H1 (cell line): ENCODE results near the gene KCNH4. TPM values are rescaled to one million over a fixed set of nuclear protein-coding genes. Genes with fewer than 3 reads are reported as not detected.
A peak's percentile ranks its signal among the peaks of the same experiment; 100 is the strongest.

ENCODE experiments used
- CTCF ChIA-PET: fragments of 300-600 bp; sonication (Branson Sonifier 250); formaldehyde crosslinking; loops from one replicate; lab custom pipeline; 2021; ENCODE audit not compliant: partially characterized antibody; lab: Charles Lee
- POLR2A ChIA-PET: fragments of 300-600 bp; sonication (Branson Sonifier 250); formaldehyde crosslinking; loops from one replicate; lab custom pipeline; 2021; ENCODE audit warnings: inconsistent platforms; ENCODE audit not compliant: partially characterized antibody; lab: Charles Lee
- DNase-seq, 2 experiments: peaks; one replicate each; pipeline versions ENCODE4 v3.0.0 to v3.0.0-alpha.2; 2010 to 2022; ENCODE audit warnings: low spot score in 2 of 2, low read depth in 1 of 2, mixed read lengths in 1 of 2
- FAIRE-seq: peaks from 2 replicates; lab custom pipeline; 2011; peaks lifted over from hg19 to GRCh38; lab: Jason Lieb, UNC
- H2AFZ ChIP-seq: 2 replicates; pipeline ENCODE4 v1.8.1; 2012; ENCODE audit warnings: low read length, inconsistent platforms
- H2AK5ac ChIP-seq: 2 replicates; pipeline ENCODE4 v1.6.1; 2013; ENCODE audit warnings: low read depth, low read length
- H2BK120ac ChIP-seq: replicated peaks from 2 replicates; pipeline ENCODE3; 2013; ENCODE audit warnings: low read depth, low read length, inconsistent platforms
- H2BK12ac ChIP-seq: 2 replicates; pipeline ENCODE4 v1.6.1; 2013; ENCODE audit warnings: low read depth, low read length
- H2BK15ac ChIP-seq: 2 replicates; pipeline ENCODE4 v1.6.1; 2013; ENCODE audit warnings: low read length
- H2BK20ac ChIP-seq: 2 replicates; pipeline ENCODE4 v1.6.1; 2013; ENCODE audit warnings: low read length
- H2BK5ac ChIP-seq: 2 replicates; pipeline ENCODE4 v1.6.1; 2013; ENCODE audit warnings: low read depth, low read length
- H3K14ac ChIP-seq: 2 replicates; pipeline ENCODE4 v1.6.1; 2013; ENCODE audit warnings: inconsistent platforms; ENCODE audit not compliant: insufficient read length
- H3K18ac ChIP-seq: 2 replicates; pipeline ENCODE4 v1.6.1; 2013; ENCODE audit warnings: low read length; ENCODE audit errors: extremely low read depth
- H3K23ac ChIP-seq: 2 replicates; pipeline ENCODE4 v1.6.1; 2013; ENCODE audit warnings: inconsistent platforms; ENCODE audit not compliant: insufficient read length
- H3K23me2 ChIP-seq: 2 replicates; pipeline ENCODE4 v1.6.1; 2013; ENCODE audit warnings: low read depth, low read length
- H3K27ac ChIP-seq: 2 replicates; pipeline ENCODE4 v1.6.1; 2011; ENCODE audit warnings: low read depth, low read length, inconsistent platforms
- H3K27me3 ChIP-seq, 4 experiments: replicated peaks in 1 of 4; 1 replicate in 1 of 4; 2 replicates in 3 of 4; pipeline versions ENCODE4 v1.6.1 to v1.8.1; 2011 to 2013; ENCODE audit warnings: low read length in 3 of 4, mild to moderate bottlenecking in 3 of 4, inconsistent platforms in 2 of 4, mixed read lengths in 2 of 4, moderate library complexity in 1 of 4; ENCODE audit not compliant: control insufficient read depth in 3 of 4, insufficient read depth in 3 of 4; ENCODE audit errors: extremely low read depth in 1 of 4
- H3K36me3 ChIP-seq, 4 experiments: 2 replicates each; pipeline versions ENCODE4 v1.6.1 to v1.8.1; 2011 to 2013; ENCODE audit warnings: mild to moderate bottlenecking in 4 of 4, low read length in 3 of 4, moderate library complexity in 2 of 4, control low read depth in 1 of 4, inconsistent platforms in 1 of 4; ENCODE audit not compliant: insufficient read depth in 4 of 4, control insufficient read depth in 2 of 4
- H3K4ac ChIP-seq: replicated peaks from 2 replicates; pipeline ENCODE3; 2013; ENCODE audit warnings: low read length, low read depth, mixed read lengths, inconsistent platforms; ENCODE audit not compliant: insufficient read length
- H3K4me1 ChIP-seq, 4 experiments: replicated peaks in 1 of 4; 1 replicate in 1 of 4; 2 replicates in 3 of 4; pipeline versions ENCODE4 v1.6.1 to v1.8.1; 2011 to 2013; ENCODE audit warnings: low read length in 3 of 4, inconsistent platforms in 2 of 4, mixed read lengths in 1 of 4; ENCODE audit not compliant: insufficient read depth in 4 of 4, control insufficient read depth in 3 of 4
- H3K4me2 ChIP-seq, 2 experiments: 2 replicates each; pipeline versions ENCODE4 v1.6.1 to v1.8.1; 2011 to 2013; ENCODE audit warnings: low read depth in 2 of 2, low read length in 2 of 2, control low read depth in 1 of 2, inconsistent platforms in 1 of 2, mild to moderate bottlenecking in 1 of 2; ENCODE audit not compliant: insufficient read depth in 1 of 2
- H3K4me3 ChIP-seq, 4 experiments: fragments of 200-600, 300-600 bp in 1 of 4; sonication (generic), shearing (Covaris generic), sonication (Bioruptor Twin) in 1 of 4; 2 replicates each; pipeline versions ENCODE4 v1.5.1 to v1.8.1; 2011 to 2016; ENCODE audit warnings: low read length in 4 of 4, low read depth in 3 of 4, control low read depth in 2 of 4, inconsistent platforms in 2 of 4, mild to moderate bottlenecking in 2 of 4, mixed read lengths in 1 of 4, moderate library complexity in 1 of 4; ENCODE audit not compliant: insufficient read depth in 2 of 4; ENCODE audit errors: extremely low read depth in 1 of 4
- H3K56ac ChIP-seq: replicated peaks from 2 replicates; pipeline ENCODE3; 2013; ENCODE audit warnings: low read depth, mild to moderate bottlenecking, mixed read lengths, low read length, inconsistent platforms; ENCODE audit not compliant: insufficient read length
- H3K79me1 ChIP-seq: 2 replicates; pipeline ENCODE4 v1.6.1; 2013; ENCODE audit warnings: low read depth, low read length, control low read depth
- H3K79me2 ChIP-seq, 2 experiments: 2 replicates each; pipeline versions ENCODE4 v1.6.1 to v1.8.1; 2012 to 2013; ENCODE audit warnings: low read length in 2 of 2, mild to moderate bottlenecking in 2 of 2, inconsistent platforms in 1 of 2; ENCODE audit not compliant: insufficient read depth in 2 of 2, control insufficient read depth in 1 of 2
- H3K9ac ChIP-seq, 4 experiments: replicated peaks in 1 of 4; 1 replicate in 1 of 4; 2 replicates in 3 of 4; pipeline versions ENCODE4 v1.6.1 to v1.8.1; 2011 to 2013; ENCODE audit warnings: low read depth in 3 of 4, low read length in 3 of 4, control low read depth in 2 of 4, mild to moderate bottlenecking in 2 of 4, moderate library complexity in 2 of 4, inconsistent platforms in 1 of 4; ENCODE audit errors: extremely low read depth in 1 of 4
- H3K9me3 ChIP-seq, 2 experiments: 2 replicates each; pipeline versions ENCODE4 v1.6.1 to v1.8.1; 2012 to 2013; ENCODE audit warnings: mild to moderate bottlenecking in 2 of 2, moderate library complexity in 2 of 2, control low read depth in 1 of 2, inconsistent platforms in 1 of 2, low read depth in 1 of 2, low read length in 1 of 2, mixed read lengths in 1 of 2; ENCODE audit not compliant: insufficient read depth in 2 of 2
- H4K20me1 ChIP-seq, 2 experiments: replicated peaks in 1 of 2; 2 replicates each; pipeline versions ENCODE3 to v1.8.1; 2011 to 2013; ENCODE audit warnings: inconsistent platforms in 2 of 2, low read length in 2 of 2, mild to moderate bottlenecking in 1 of 2; ENCODE audit not compliant: insufficient read depth in 2 of 2, control insufficient read depth in 1 of 2
- H4K5ac ChIP-seq: 2 replicates; pipeline ENCODE4 v1.6.1; 2013; ENCODE audit warnings: low read length, low read depth, mixed read lengths, inconsistent platforms; ENCODE audit not compliant: insufficient read length
- H4K8ac ChIP-seq: 2 replicates; pipeline ENCODE4 v1.8.0; 2013; ENCODE audit warnings: mild to moderate bottlenecking, moderate library complexity, low read length, inconsistent platforms; ENCODE audit not compliant: insufficient read depth; ENCODE audit errors: extremely low read depth
- H4K91ac ChIP-seq: replicated peaks from 2 replicates; pipeline ENCODE3; 2013; ENCODE audit warnings: low read length, mixed read lengths, inconsistent platforms; ENCODE audit not compliant: insufficient read length
- BCL11A ChIP-seq, 2 experiments: IDR thresholded peaks; one replicate each; pipeline ENCODE4 v1.6.1; 2011; ENCODE audit warnings: low read depth in 2 of 2, low read length in 2 of 2, mild to moderate bottlenecking in 2 of 2
- CHD2 ChIP-seq: IDR thresholded peaks from 2 replicates; pipeline ENCODE4 v1.6.1; 2012; ENCODE audit warnings: low read length, improper control_type of control experiment
- EGR1 ChIP-seq: IDR thresholded peaks from 2 replicates; pipeline ENCODE4 v1.6.1; 2011; ENCODE audit warnings: low read depth, low read length, borderline replicate concordance
- EP300 ChIP-seq, 2 experiments: IDR thresholded peaks; 1 replicate in 1 of 2; 2 replicates in 1 of 2; pipeline ENCODE4 v1.6.1; 2011 to 2012; ENCODE audit warnings: low read depth in 2 of 2, low read length in 2 of 2, mild to moderate bottlenecking in 2 of 2, borderline replicate concordance in 1 of 2, inconsistent platforms in 1 of 2, moderate library complexity in 1 of 2
- EZH2 ChIP-seq: fragments of 200-600 bp; sonication (generic); IDR thresholded peaks from 2 replicates; pipeline ENCODE4 v1.7.1; 2012; ENCODE audit warnings: low read depth, mild to moderate bottlenecking, moderate library complexity, low read length, inconsistent platforms; ENCODE audit not compliant: severe bottlenecking
- FOSL1 ChIP-seq: IDR thresholded peaks from 2 replicates; pipeline ENCODE4 v1.6.1; 2011; ENCODE audit warnings: mild to moderate bottlenecking, low read depth, low read length, moderate library complexity; ENCODE audit not compliant: insufficient read depth
- JUND ChIP-seq: IDR thresholded peaks from 2 replicates; pipeline ENCODE4 v1.6.1; 2011; ENCODE audit warnings: mild to moderate bottlenecking, improper control_type of control experiment, low read length
- KDM5A ChIP-seq: fragments of 200-600 bp; IDR thresholded peaks from 2 replicates; pipeline ENCODE4 v1.7.1; 2012; ENCODE audit warnings: mild to moderate bottlenecking, low read length, inconsistent platforms, mixed read lengths
- MAFK ChIP-seq: IDR thresholded peaks from 2 replicates; pipeline ENCODE4 v1.6.1; 2012; ENCODE audit warnings: low read depth, mild to moderate bottlenecking, improper control_type of control experiment, low read length
- PHF8 ChIP-seq: fragments of 200-600 bp; sonication (generic); conservative IDR thresholded peaks from 2 replicates; pipeline ENCODE4 v1.7.1; 2012; ENCODE audit warnings: low read depth, mild to moderate bottlenecking, inconsistent platforms, low read length, moderate library complexity
- POLR2AphosphoS5 ChIP-seq: IDR thresholded peaks from 2 replicates; pipeline ENCODE4 v1.6.1; 2011; ENCODE audit warnings: low read depth, low read length
- RAD21 ChIP-seq, 2 experiments: IDR thresholded peaks in 1 of 2; conservative IDR thresholded peaks in 1 of 2; 2 replicates each; pipeline ENCODE4 v1.6.1; 2011; ENCODE audit warnings: low read depth in 2 of 2, low read length in 2 of 2, improper control_type of control experiment in 1 of 2, inconsistent platforms in 1 of 2, mild to moderate bottlenecking in 1 of 2, moderate library complexity in 1 of 2
- SIRT6 ChIP-seq: IDR thresholded peaks from one replicate; pipeline ENCODE4 v1.7.1; 2012; ENCODE audit warnings: low read length, inconsistent platforms
- YY1 ChIP-seq: IDR thresholded peaks from 2 replicates; pipeline ENCODE4 v1.6.1; 2011; ENCODE audit warnings: low read depth, mild to moderate bottlenecking, low read length
- WGBS, 2 experiments: shearing (Covaris generic) in 1 of 2; methylation state at CpG; one replicate each; pipeline versions ENCODE4 v1.1.6 to v1.1.7; 2013 to 2015; ENCODE audit warnings: low lambda C conversion rate in 2 of 2, mixed read lengths in 2 of 2, inconsistent platforms in 1 of 2, low coverage in 1 of 2, missing lambda C conversion rate in 1 of 2; ENCODE audit not compliant: insufficient replicate concordance in 2 of 2, insufficient coverage in 1 of 2, insufficient read length in 1 of 2; ENCODE audit errors: extremely low coverage in 1 of 2, missing lambda C conversion rate in 1 of 2; 5-methylcytosine and 5-hydroxymethylcytosine counted together
- polyA plus RNA-seq, 7 experiments: library from polyadenylated mRNA; depleted of rRNA in 3 of 7; stranded (reverse) in 5 of 7; unstranded in 2 of 7; fragments of >200 nt in 5 of 7; fragments of 200-250 nt in 2 of 7; gene quantifications; 1 replicate in 5 of 7; 2 replicates in 1 of 7; 4 replicates in 1 of 7; pipeline versions ENCODE4 v1.2.1 to v1.2.3, GENCODE V29; 2011 to 2013; ENCODE audit warnings: missing spikeins in 2 of 7, mixed read lengths in 2 of 7
- total RNA-seq: library from RNA; stranded (reverse); fragmentation: NEBNext Ultra II Directional; extraction: Animal tissue kit (Norgen Biotek cat#: 25700); gene quantifications from 2 replicates; pipeline ENCODE4 v1.2.1, GENCODE V29; 2021

Gene KCNH4
- total and polyA plus RNA-seq, 2 of the 8 experiments (the other 6 are each of a cell fraction or from before 2014, with no cell fraction given): 0.44 to 0.47 TPM

- Histone ChIP-seq H4K8ac (no peak overlapping the region), H3K79me1 (no peaks in the 10 kb centered on the region), H3K9ac (no peak overlapping the region), H3K18ac (no peak overlapping the region), H3K27me3 (peaks cover 7 to 57% (median 41%) of the 10 kb centered on the region in 4 experiments), H2AFZ (no peak overlapping the region), H3K4me1 (peaks cover 0 to 17% (median 15%) of the 10 kb centered on the region in 4 experiments; a peak in 5 of 7 replicates), H3K79me2 (no peaks in the 10 kb centered on the region), H3K4me3 (peak overlapping the region in 1 of 4 experiments; percentile 73; a peak in 1 of 8 replicates), H4K91ac (no peak overlapping the region), H3K14ac (no peak overlapping the region), H2BK5ac (no peak overlapping the region), H2BK15ac (0 out of 2 replicates have a peak overlapping the region, but pooled peaks have one; percentile 92), H3K36me3 (no peaks in the 10 kb centered on the region), H3K56ac (no peak overlapping the region), H3K23ac (no peak overlapping the region), H4K5ac (no peak overlapping the region), H3K4me2 (peak overlapping the region in 1 of 2 experiments; percentile 92; a peak in 1 of 4 replicates), H3K27ac (no peak overlapping the region), H2BK12ac (peak overlapping the region; percentile 11; the same call in 1 of the 2 replicates), H3K4ac (no peak overlapping the region), H3K23me2 (peaks cover 13% of the 10 kb centered on the region; the same call in 1 of the 2 replicates), H2BK120ac (no peak overlapping the region), H2BK20ac (no peak overlapping the region), H2AK5ac (no peak overlapping the region), H4K20me1 (no peaks in the 10 kb centered on the region), H3K9me3 (no peaks in the 10 kb centered on the region)
- ChIA-PET POLR2A (interaction anchor here (1.2 to 1.6 kb wide), 2 partner anchors 14 to 28 kb away, joined by 3 read pairs; no protein-coding TSS in a partner anchor), CTCF (interaction anchor here (0.7 to 4.9 kb wide), 17 partner anchors 8 to 345 kb away, joined by 3 to 34 read pairs (median 4); partner anchors contain the start of genes DNAJC7, GHDC, KAT2A and ZNF385C)
- 86% methylated on average over 2 of the region's 2 CpGs; no CpG with 5 or more reads in 1 of the 2 experiments for WGBS, 2 experiments
- no peak for FAIRE-seq
- no peak for DNase-seq
- no peak for TF ChIP-seq BCL11A (IDR thresholded peaks at IDR 0.05; ENCODE audit: low read depth in 2 of 2, low read length in 2 of 2)
- no peak for TF ChIP-seq CHD2
- TF ChIP-seq RAD21 (IDR thresholded peaks at IDR 0.05 in 1 of 2, conservative IDR thresholded peaks at IDR 0.05 in 1 of 2; ENCODE audit: low read depth in 2 of 2, low read length in 2 of 2): no peak
- no peak for TF ChIP-seq EZH2
- TF ChIP-seq JUND: no peak
- no peak for TF ChIP-seq EP300 (IDR thresholded peaks at IDR 0.05; ENCODE audit: borderline replicate concordance in 1 of 2, low read depth in 2 of 2, low read length in 2 of 2)
- TF ChIP-seq POLR2AphosphoS5: no peak
- no peak for TF ChIP-seq MAFK
- TF ChIP-seq SIRT6: no peak
- TF ChIP-seq PHF8: no peak
- TF ChIP-seq FOSL1: no peak
- no peak for TF ChIP-seq YY1
- no peak for TF ChIP-seq KDM5A
- no peak for TF ChIP-seq EGR1
These were observed 887 bp upstream of the KCNH4 start for GRCh38 chr17:42181851-42182207.
